ENCODE results near the gene CCDC33.

Gene CCDC33

DNA sequence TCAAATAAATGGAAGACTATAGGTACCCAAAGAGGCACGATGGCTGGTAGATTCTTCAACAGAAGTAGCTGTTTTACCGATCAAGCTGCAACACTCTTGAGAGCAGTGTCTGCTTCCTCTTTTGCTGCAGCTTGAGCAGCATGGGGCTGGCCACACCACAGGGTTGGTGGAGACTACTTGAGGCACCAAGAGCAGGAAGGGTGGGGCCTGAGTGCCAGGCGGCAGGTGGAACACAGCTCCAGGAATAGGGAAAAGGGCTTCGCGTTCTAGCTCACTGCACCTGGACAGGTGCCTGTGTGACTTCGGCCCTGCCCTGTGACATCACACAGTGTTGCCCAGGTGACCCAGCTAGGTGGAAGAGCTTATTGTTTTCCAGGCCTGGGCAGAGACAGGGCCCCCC, at the start of gene CCDC33:
TSS of gene CCDC33 (plus strand) at position 365 of the 400 bp plus-strand sequence. CDS start 394 bp downstream, outside the sequence.
- H3K9me3 Mint-ChIP-seq: no peaks in the 10 kb centered on the region
- no peaks in the 10 kb centered on the region for H3K27me3 Mint-ChIP-seq
- no peaks in the 10 kb centered on the region for H3K36me3 Mint-ChIP-seq (ENCODE audit: low read depth)
- DNase-seq (no peak), ATAC-seq (no peak)
- H3K27ac Mint-ChIP-seq: no peak within 1 kb of the TSS
- no peak within 1 kb of the TSS for H3K4me3 Mint-ChIP-seq
- no peaks in the 10 kb centered on the region for H3K4me1 Mint-ChIP-seq

DNA sequence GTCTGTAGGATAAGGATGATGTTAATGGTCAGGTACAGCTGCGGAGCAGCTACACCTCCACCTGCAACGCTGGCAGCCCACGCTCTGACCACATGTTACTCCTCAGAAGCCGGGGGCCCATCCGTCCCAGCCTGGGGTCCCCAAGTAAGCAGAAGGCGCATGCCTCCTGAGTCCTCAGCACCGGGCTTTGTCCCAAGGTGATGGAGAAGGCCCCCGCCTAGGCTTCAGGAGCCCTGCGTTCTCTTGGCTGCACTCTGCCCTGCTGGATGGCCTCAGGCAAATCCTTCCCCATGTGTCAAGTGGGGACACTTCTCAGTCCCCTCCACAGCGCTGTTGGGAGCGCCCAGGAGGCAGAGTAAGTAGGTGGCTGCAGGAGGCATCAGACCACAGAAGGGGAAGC, 47.9 kb upstream of the CCDC33 start:
- Mint-ChIP-seq H3K9me3 (no peaks in the 10 kb centered on the region), H3K27ac (no peak overlapping the region), H3K4me1 (peaks cover 2% of the 10 kb centered on the region), H3K4me3 (no peak overlapping the region), H3K27me3 (no peaks in the 10 kb centered on the region), H3K36me3 (ENCODE audit: low read depth) (no peaks in the 10 kb centered on the region)
- no peak for ATAC-seq
- no peak for DNase-seq

DNA sequence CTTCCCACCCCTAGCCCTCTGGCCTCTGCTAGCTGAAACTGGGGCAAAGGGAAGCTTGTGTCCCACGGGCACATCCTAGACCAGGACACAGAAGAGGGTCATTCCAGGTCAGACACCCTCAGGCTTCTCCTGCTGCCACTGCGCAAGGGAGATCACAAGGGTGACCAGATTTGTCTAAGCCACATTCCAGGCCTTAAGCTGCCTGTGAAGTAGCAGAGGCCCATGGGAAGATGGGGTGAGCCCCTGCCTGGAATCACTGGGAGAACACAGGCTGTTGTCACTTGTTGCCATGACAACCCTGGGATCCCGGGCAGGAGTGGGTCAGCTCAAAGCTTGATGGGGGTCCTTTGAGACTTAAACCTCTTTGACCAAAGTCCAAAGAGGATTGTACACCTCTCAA, 44.3 kb upstream of the CCDC33 start:
- no peaks in the 10 kb centered on the region for H3K27me3 Mint-ChIP-seq
- no peaks in the 10 kb centered on the region for H3K4me1 Mint-ChIP-seq
- no peak overlapping the region for H3K27ac Mint-ChIP-seq
- H3K36me3 Mint-ChIP-seq (ENCODE audit: low read depth): no peaks in the 10 kb centered on the region
- no peak for ATAC-seq
- no peaks in the 10 kb centered on the region for H3K9me3 Mint-ChIP-seq
- no peak overlapping the region for H3K4me3 Mint-ChIP-seq
- DNase-seq: no peak

DNA sequence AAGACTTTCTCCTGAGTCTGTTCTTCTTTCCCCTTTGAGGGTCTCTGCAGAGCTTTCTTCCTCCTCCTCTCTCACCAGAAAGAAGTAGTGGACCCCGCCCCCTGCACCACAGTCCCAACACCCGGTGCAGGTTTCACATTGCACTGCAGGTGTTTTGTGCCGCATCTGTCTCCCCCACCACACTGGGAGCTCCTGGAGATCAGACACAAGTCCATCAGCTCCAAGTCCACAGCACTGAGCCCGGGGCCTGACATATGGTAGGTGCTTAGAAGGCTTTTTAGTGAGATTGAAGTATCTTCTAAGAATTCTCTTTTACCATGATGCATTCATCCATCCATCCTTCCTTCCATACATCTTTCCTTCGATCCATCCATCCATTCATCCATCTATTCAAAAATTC, 43.4 kb upstream of the CCDC33 start:
- ATAC-seq (no peak), DNase-seq (no peak)
- H3K4me1 Mint-ChIP-seq: no peaks in the 10 kb centered on the region
- no peak overlapping the region for H3K4me3 Mint-ChIP-seq
- no peak overlapping the region for H3K27ac Mint-ChIP-seq
- H3K27me3 Mint-ChIP-seq: no peaks in the 10 kb centered on the region
- no peaks in the 10 kb centered on the region for H3K9me3 Mint-ChIP-seq
- no peaks in the 10 kb centered on the region for H3K36me3 Mint-ChIP-seq (ENCODE audit: low read depth)

DNA sequence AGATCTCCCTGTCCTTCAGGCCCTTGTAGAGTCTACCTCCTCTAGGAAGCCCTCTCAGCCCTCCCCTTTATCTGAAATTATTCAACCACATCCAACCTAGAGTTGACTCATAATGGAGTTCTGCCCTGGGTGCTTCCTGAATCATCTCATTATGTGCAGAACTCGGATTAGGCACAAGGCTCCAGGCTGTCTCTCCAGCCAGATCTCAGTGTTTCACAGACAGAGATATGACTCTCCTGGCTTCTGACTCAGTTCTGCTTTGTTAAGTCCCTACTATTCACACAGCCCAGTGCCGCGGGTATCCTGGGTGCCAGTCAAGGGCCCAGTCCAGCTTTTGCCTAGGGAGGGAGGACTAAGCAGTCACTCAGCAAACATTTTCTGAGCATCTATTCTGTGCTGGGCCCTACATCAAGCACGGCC, 42.8 kb upstream of the CCDC33 start:
- ATAC-seq (no peak), DNase-seq (no peak)
- H3K27me3 Mint-ChIP-seq: no peaks in the 10 kb centered on the region
- no peaks in the 10 kb centered on the region for H3K4me1 Mint-ChIP-seq
- H3K4me3 Mint-ChIP-seq: no peak overlapping the region
- H3K9me3 Mint-ChIP-seq: no peaks in the 10 kb centered on the region
- no peaks in the 10 kb centered on the region for H3K36me3 Mint-ChIP-seq (ENCODE audit: low read depth)
- H3K27ac Mint-ChIP-seq: no peak overlapping the region

DNA sequence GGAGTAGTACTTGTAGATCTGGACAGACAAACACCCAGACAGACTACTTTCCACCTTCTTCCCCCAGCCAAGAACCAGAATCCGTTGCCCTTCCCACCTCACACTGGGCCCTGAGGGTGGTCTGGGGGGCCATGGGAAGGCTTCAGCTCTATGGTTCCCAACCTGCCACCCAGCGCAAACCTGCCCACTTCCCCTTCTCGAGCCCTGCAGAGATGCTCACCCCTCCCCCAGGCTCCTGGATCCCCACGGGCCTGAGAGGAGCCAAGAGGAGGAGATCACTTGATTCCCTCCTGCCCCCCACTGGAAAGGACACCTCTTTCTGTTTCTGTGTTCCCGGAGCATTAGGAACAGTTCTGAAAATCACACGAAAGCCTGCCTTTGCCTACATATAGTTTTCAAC, 42.2 kb upstream of the CCDC33 start:
- DNase-seq (no peak), ATAC-seq (no peak)
- Mint-ChIP-seq H3K36me3 (ENCODE audit: low read depth) (no peaks in the 10 kb centered on the region), H3K4me3 (no peak overlapping the region), H3K4me1 (no peaks in the 10 kb centered on the region), H3K27ac (no peak overlapping the region), H3K27me3 (no peaks in the 10 kb centered on the region), H3K9me3 (no peaks in the 10 kb centered on the region)

DNA sequence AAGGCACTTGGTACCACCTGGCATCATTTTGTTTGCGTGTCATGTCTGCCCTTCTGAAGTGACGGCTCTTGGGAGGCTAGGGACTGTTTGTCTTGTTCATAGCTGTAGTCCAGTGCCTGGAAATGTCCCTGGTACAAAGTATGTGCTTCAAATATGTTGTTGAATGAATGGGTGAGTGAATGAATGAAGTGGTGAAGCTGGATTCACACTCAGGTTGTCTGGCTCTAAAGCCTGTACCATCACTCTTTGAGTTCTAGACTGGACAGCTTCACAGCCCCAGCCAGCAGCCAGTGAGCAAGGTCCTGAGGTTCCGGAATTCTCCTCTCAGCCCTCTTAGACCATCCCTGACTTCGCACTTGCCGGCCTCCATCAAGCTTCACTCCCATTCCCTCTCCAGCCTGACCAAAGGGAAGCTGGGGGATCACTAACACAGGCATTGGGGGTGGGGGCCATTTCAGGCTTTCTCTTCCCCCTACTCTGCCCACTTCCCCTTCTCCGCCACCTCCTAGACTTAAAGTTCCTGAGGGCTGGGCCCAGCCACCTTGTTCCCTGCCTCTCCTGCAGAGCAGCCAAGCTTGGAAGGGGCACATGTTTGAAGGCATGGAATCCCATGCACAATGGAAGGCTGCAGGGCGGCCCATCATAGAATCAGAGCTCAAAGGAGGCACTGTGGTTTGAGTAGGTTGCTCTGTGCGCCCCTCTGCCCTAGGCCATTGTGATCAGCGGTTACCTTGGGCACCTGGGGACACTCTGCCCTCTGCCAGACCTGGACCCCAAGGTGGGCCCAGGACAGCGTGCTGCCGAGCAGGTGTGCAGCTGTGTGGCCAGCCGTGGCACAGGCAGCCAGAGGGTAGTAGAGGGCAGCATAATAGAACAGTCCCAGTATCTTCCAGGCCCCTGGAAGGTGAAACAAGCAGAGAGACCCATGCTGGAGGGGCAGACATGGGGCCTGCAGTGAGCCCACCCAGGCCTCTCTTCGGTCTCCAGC, 41.3 kb upstream of the CCDC33 start:
- Mint-ChIP-seq H3K9me3 (no peaks in the 10 kb centered on the region), H3K27ac (no peak overlapping the region), H3K27me3 (no peaks in the 10 kb centered on the region), H3K36me3 (ENCODE audit: low read depth) (no peaks in the 10 kb centered on the region), H3K4me1 (no peaks in the 10 kb centered on the region), H3K4me3 (no peak overlapping the region)
- no peak for DNase-seq
- no peak for ATAC-seq

DNA sequence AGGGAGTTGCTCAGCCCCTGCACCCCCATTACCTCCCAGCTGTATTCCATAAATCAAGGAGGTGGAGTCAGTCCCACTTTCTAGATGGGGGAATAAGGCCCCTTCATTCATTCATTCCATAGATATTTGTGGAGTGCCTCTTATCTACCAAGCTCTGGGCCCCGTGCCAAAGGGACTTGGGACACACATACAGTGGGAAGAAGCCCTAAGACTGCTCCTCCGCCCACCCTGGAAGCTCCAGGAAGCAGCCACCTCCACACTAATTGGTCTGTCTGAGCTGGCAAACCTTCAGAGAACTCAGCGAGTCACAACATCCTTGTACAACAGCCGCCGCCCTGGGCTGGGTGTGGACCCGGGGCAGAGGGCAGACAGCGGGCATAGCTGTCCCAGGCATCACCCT, 40.0 kb upstream of the CCDC33 start:
- Mint-ChIP-seq H3K4me1 (no peaks in the 10 kb centered on the region), H3K36me3 (ENCODE audit: low read depth) (no peaks in the 10 kb centered on the region), H3K27me3 (no peaks in the 10 kb centered on the region), H3K9me3 (no peaks in the 10 kb centered on the region), H3K4me3 (no peak overlapping the region), H3K27ac (no peak overlapping the region)
- no peak for ATAC-seq
- DNase-seq: no peak

DNA sequence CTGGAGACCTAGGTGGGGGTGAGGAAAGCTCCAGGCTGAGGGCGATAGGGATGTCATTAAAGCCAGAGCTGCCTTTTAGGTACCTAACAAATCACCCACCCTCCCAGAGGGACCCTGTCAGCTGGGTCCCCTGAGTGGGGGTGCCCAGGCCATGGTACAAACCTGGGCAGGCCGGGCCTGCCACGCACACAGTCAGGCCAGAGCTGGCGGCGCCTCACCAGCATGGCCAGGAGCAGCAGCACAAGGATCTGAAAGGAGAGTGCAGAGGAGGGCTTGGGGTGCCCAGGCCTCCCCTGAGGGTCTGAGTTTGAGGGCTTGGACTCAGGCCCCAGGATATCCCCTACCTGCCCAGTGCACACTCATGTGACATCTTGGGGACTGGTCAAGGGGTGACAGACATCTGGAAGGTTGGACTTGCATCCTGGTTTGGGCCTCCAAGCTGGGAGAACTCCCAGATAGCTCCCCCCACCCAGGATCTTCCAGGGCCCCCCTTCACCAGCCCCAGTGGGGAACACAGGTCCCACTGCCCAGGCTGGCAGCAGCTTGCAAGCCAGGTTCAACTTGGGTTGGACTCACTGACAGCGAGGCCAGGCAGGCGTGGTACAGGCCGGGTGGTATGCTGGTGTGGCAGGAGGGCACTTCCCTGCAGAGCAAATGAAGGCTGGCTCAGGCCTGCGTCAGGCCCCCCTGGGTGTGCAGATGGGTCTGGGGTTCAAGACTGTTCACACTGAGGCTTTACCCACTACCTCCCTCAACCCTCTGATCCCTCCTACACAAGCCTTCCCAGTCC, 38.8 kb upstream of the CCDC33 start:
- Mint-ChIP-seq H3K27me3 (no peaks in the 10 kb centered on the region), H3K9me3 (no peaks in the 10 kb centered on the region), H3K27ac (no peak overlapping the region), H3K4me1 (no peaks in the 10 kb centered on the region), H3K4me3 (no peak overlapping the region), H3K36me3 (ENCODE audit: low read depth) (no peaks in the 10 kb centered on the region)
- ATAC-seq: no peak
- DNase-seq: no peak

DNA sequence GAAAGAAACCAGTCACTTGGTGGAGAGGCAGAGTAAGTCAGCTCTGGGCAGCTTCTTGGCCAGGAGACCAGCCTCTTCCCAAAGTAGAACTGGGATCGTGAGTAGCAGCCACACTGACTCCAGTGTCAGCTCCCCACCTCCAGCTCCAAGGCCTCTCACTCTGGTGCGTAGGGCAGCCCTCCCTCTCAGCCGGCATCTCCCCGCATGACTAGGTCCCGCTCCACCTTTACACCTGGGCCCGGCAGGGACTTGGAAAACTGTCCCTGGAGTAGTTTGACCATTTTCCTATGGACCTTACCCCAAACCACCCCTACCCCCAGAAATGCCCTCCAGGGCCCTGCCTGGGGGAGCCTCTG, 36.9 kb upstream of the CCDC33 start:
- H3K9me3 Mint-ChIP-seq: no peaks in the 10 kb centered on the region
- DNase-seq (no peak), ATAC-seq (no peak)
- H3K4me3 Mint-ChIP-seq: no peak overlapping the region
- H3K27me3 Mint-ChIP-seq: no peaks in the 10 kb centered on the region
- H3K36me3 Mint-ChIP-seq (ENCODE audit: low read depth): no peaks in the 10 kb centered on the region
- H3K4me1 Mint-ChIP-seq: no peaks in the 10 kb centered on the region
- H3K27ac Mint-ChIP-seq: no peak overlapping the region

DNA sequence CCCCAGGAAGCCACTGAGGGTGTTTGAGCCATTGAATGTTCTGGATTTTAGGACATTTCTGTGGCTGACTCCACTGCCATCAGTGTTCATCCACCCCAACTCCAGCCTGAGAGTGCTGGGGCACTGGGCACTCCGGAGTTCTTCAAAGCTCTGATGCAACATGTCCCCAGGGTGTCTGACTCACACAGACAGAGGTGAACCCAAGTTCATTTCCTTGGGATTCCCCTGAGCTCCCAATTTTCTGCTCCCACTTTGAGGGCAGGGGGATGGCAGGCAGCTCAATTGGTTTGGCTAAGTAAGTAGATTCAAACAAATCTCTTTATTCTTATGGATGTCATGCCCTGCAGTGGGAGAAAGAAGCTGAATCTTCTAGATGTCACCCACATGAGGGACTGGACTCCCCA, 35.7 kb upstream of the CCDC33 start:
- Mint-ChIP-seq H3K36me3 (ENCODE audit: low read depth) (no peaks in the 10 kb centered on the region), H3K27ac (no peak overlapping the region), H3K27me3 (no peaks in the 10 kb centered on the region), H3K4me3 (no peak overlapping the region), H3K4me1 (peaks cover 2% of the 10 kb centered on the region), H3K9me3 (no peaks in the 10 kb centered on the region)
- DNase-seq (no peak), ATAC-seq (no peak)

DNA sequence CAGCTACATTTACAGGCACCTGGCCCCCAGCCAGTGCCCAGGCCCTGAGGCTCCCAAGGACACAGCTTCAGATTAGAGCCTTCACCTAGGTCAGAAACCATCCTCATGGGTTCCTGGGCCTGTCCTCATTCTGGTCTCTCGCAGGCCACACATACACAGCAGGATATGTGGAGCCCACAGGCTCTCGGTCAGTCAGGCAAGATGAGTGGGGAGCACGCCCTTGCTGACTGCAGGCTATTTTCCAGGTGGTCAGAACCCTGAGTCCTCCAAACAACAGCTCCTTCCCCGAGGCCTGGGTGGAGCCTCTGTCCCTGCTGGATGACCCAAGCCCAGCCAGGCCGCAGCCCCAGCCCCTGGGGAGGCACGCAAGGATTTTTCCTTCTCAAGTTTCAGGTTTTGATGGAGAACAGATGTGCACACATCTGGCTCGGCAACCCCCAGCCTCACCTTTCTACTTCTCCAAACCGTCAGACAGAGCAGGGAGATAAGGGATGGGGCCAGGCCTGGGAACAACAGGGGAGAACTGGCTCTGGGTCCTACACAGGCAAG, 35.2 kb upstream of the CCDC33 start:
- no peaks in the 10 kb centered on the region for H3K27me3 Mint-ChIP-seq
- DNase-seq: no peak
- peaks cover 2% of the 10 kb centered on the region for H3K4me1 Mint-ChIP-seq
- H3K9me3 Mint-ChIP-seq: no peaks in the 10 kb centered on the region
- H3K36me3 Mint-ChIP-seq (ENCODE audit: low read depth): no peaks in the 10 kb centered on the region
- H3K27ac Mint-ChIP-seq: no peak overlapping the region
- ATAC-seq: no peak
- H3K4me3 Mint-ChIP-seq: no peak overlapping the region

DNA sequence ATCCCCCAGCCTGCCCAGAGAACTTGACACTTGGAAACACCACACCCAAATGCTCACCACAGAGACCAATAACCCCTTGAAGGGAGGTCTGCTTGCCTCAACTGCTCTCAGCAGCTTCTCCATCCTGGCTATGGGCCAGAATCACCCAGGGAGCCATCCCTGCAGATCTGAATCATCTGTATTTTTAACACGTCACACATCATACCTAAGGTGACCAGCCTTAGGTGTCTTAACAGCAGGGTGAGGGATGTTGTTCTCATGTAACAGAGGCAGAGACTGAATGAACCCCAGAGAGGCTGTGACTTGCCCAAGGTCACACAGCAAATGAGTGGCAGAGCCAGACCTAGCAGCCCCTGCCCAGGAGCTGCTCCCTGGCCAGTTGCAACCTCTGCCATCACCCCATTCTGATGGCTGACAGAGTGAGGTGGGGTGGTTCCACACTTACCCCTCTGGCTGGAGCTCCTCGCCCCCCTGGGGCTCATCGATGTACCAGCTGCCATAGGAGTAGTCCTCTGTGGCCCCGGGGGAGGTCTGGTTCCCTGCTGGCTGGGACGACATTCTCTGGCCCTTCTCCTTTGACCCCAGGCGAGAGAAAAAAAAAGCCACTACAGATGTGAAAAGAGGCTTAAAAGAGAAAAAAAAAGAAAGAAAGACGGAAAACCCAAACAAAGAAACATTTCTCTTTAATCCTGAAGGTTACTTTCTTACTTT, 34.3 kb upstream of the CCDC33 start:
- Mint-ChIP-seq H3K27ac (no peak overlapping the region), H3K4me3 (no peak overlapping the region), H3K36me3 (ENCODE audit: low read depth) (no peaks in the 10 kb centered on the region), H3K9me3 (no peaks in the 10 kb centered on the region), H3K27me3 (no peaks in the 10 kb centered on the region), H3K4me1 (peaks cover 2% of the 10 kb centered on the region)
- DNase-seq: no peak
- ATAC-seq: no peak

All from activated naive CD8-positive, alpha-beta T cell treated with anti-CD3 and anti-CD28 coated beads, Interleukin-2, amount 50 U/mL, for 24 hours (primary cell).